B cell (primary cell): Measurements from ENCODE around the gene P2RX5.

Experiments used
- CTCF ChIP-seq: fragments of 200-600 bp; IDR thresholded peaks from one replicate; pipeline ENCODE4 v1.8.0; 2022; ENCODE audit warnings: antibody characterized with exemption, mild to moderate bottlenecking
- EZH2 ChIP-seq: IDR thresholded peaks from 2 replicates; pipeline ENCODE4 v1.6.1; 2012; ENCODE audit warnings: borderline replicate concordance, low read depth, mild to moderate bottlenecking, moderate library complexity, low read length; ENCODE audit not compliant: insufficient read depth, poor library complexity, severe bottlenecking

GRCh38 chr17:3683054-3683511, 12.9 kb downstream of the P2RX5 start:
- TF ChIP-seq CTCF (peak; percentile 98), EZH2 (no peak)
